CD4-positive, alpha-beta T cell treated with Interferon gamma for 1 hour (primary cell): ENCODE results near the gene TAOK2.
"Not testable (repeated sequence)": the region's sequence is repeated elsewhere in the genome, so short reads cannot be mapped to it uniquely, and the experiment has no call there.

ENCODE experiments used
- DNase-seq: peaks from one replicate; pipeline ENCODE4 v3.0.0-alpha.2; 2020

The TAOK2 gene

DNA sequence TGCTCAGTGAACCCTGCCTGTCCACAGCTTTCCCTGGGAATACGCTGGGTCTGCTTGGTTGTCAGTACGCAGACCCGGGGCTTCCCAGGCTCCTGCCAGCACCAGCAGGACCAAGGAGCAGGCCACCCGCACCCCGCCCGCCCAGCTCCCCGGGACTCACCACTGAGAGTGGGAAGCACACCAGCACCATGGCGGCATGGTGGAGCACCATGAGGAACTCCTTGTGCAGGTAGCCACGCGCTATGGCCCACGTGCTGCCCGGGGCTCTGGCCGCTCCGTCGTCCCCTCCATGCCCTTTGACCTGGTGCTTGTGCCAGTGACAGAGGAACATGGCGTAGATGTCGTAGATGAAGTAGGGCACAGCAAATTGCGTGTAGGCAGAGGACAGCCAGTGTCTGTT, 52.8 kb downstream of the TAOK2 start:
- DNase-seq = no peak

DNA sequence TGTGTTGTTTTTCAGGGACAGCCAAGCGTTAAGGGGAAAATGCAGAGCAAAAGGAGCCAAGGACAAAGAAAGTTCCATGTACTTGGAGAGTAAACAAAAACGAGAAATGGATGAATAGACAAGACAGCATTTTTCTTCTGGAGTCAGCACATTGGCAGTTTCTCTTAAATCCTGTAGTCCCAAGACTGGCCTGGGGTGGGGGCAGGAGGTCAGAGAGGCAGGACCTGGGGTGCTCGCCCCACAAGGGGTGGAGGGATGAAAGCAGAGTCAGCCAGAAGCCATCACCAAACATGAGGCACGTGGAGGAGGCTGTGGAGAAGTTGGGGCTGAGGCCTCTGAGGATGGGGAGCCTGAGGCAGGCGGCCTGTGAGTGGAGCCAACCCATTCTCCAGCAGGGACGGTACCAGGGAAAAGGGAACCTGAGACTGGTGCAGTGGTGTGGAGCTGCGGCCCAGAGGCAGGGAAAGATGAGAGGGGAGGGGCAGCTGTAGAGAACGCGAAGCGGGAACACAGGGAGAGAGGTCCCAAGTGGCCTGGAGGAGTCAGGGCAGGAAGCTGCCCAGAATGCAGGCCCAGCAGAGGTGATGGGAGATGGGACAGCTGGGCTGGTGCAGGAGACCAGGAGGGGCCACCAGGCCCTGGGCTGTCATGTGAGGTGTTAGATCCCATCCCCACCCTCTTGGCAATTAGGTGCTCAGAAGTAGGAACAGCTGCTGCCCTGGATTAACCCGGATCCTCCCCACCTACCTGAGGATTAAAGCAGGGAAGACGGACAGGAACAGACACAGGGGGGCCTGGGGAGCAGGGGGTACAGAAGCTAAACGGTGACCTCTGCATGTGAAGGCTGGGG, 54.1 kb downstream of the TAOK2 start:
- no peak for DNase-seq

DNA sequence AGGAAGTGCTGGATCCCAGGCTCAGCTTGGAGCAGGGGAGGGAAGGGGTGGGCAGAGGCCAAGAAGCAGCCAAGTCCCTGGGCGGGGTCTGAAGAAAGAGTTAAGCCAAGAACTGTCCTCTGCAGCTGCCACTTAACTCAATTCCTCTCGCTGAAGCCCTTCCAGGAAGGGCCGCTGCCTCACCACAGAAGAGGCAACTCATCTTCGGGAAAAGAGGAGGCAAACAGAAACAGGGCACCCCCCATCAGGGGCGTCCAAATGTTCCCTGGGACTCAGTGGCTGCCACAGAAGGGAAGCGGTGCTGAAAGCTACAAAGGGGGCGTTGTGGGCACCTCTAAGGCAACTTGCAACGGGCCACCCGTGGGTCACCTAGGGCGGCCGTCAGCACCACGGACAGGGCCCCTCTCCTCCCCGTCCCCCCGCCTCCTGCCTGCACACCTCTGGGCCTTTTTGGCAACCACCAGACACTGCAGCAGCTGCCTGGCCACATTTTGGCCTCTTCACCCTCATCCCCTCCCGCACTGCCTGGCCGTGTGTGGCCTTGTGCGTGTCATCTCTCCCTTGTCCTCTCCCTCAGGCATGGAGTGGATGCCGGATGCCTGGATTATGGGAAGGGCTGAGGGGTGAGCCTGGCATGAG, 54.9 kb downstream of the TAOK2 start:
- no peak for DNase-seq

DNA sequence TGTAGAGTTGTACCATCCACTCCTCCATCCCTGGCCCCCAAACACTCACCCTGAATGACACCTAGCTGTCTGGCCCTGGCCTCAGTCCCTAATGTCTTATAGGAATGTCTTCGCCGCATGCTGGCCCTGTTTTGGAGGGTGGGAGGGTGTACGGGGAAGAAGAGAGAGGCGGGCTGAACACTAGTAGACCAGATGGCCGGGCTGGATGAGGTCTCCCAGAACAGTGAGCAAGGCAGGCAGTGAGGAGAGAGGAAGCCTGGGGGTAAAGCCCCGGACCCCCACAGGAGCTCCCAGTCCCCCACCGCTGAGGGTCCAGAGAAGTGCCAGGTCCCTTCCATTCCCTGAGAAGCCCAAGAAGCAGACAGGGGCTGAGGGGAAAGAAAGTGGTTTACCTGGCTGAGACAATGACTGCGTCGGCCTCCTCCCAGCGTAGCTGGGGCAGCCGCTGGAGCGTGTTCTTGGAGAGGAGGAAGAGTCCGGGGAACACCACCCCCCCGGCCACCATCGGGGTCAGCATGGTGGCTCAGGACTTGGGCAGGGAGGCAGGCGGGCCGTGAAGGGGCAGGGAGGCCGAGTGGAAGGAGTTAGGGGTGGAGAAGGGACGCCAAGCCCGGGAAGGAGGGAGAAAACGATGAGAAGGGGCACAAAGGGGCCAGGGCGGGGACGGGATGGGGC, 56.5 kb downstream of the TAOK2 start:
- no peak for DNase-seq

DNA sequence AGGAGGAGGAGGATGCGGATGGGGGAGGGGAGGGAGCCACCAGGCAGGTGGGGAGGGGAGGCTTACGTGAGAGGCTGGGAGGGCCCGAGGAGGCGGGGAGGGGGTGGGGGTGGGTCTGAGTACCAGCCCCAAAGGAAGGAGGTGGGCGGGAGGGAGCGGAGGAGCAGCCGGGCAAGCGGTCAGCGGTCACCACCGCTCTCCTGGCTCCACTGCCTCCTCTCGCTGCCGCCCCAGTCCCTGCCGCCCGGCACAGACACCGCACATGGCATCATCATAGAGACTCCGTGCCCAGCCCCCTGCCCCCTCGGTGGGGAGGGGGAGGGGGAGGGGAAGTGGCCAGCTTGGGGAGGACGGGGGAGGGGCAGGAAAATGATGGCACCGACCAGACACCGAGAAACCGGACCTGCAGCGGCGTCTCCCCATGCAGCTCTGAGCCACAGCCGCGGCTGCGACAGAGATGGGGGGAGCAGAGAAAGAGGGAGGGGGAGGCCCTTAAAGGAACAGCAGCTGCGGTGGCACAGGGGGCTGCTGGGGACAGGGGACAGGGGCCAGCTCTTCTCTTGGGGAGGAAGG, 57.3 kb downstream of the TAOK2 start, which contains the start of gene TLCD3B:
TLCD3B (minus strand) TSS at position 431 of the 573 bp plus-strand sequence. CDS start 744 bp downstream, outside the sequence.
- DNase-seq = no peak

DNA sequence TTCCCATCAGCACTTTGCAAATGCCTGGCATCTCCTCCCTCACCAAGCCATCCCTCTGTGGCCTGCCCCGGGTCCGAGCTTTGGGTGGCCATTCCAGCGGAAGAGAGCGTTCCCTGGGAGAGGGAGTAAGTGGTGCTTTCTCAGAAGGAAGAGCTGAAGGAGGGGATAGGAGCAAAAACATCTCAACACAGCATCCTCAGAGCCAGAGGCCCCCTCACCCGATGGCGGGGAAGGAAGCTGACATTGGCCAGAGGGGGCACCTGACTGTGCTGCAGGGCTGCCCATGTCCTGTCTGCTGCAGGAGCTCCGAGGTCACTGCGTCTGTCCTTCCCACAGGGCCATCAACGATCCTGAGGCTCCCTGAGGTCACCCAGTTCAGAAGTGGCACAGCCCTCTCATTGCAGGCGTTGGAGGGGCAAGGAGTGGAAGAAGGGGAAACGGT, 57.8 kb downstream of the TAOK2 start:
- DNase-seq = no peak

DNA sequence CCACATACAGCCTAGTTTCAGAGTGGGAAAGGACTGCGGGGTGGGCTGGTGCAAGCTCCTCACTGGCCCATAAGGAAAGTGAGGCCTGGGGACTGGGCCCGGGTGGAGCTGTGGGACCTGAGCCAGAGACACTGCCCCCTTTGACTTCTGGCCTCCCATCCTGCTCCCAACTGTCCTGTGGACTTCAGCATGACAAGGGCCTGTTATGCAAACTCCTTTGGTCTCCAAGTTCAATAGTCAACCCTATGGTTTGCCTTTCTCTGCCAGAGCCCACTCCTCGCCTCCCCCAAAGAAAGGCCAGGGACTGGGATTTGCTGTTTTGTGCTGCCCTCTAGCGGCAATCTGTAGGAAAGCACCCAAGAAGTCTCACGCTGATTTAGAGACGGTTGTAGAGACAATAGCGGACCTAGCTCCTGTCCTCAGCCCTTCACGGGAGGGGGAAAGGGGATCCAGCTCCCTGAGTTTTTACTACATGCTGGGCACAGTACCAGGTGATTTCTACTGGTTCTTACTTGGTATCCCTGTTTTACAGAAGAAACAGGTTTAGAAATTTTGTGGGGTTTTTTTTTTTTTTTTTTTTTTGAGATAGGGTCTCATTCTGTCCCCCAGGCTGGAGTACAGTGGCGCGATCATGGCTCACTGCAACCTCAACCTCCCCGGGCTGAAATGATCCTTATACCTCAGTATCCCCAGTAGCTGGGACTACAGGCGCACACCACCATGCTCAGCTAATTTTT, 58.6 kb downstream of the TAOK2 start:
- peak; percentile 53 for DNase-seq

DNA sequence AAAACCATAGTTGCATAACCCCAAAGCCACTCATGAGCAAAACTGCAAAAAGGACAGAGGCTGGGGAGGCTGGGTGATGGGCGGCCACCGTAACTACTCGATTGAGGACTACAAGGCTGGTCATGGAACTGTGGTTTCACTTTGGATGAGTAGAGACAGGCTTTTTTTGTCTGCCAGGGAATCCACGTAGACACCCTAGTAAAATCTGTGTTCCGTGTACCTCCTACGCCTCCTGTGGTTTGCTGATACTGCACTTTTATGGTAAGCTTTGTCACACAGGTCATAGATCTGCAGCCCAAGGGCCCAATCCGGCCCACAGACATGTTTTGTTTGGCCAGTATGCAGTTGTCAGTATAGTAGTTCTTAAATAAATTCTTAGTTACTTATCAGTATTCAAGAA, 59.6 kb downstream of the TAOK2 start:
- no peak for DNase-seq

DNA sequence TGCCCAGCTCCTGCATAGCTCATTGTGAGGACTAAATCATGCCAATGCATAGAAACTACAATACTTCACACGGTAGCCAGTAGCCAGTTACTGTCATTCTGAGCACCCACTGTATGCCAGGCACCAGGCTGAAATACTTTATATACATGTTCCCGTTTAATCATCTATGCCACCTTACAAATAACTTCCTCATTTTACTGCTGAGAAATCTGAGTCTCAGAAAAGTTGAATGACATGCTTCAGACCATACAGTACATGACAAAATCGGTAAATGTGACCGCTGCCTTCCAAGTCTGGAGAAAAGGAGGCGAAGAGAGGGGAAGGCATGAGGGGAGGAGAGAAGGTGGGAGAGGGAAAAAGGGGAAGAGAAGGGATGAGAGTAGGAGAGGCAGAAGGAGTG, 66.6 kb downstream of the TAOK2 start:
- no peak for DNase-seq

DNA sequence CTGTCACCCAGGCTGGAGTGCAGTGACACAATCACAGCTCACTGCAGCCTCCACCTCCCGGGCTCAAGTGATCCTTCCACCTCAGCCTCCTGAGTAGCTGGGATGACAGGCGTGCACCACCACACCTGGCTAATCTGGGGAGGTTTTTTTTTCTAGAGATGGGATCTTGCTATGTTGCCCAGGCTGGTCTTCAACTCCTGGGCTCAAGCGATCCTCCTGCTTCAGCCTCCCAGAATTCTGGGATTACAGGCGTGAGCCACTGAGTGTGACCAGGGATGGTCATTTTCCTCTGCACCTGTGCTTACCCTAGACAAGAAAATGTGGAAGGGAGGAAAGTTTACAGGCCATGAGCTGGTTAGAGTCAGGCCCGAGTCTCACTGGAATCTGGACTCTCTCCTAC, 67.0 kb downstream of the TAOK2 start:
- DNase-seq = not testable (repeated sequence)

DNA sequence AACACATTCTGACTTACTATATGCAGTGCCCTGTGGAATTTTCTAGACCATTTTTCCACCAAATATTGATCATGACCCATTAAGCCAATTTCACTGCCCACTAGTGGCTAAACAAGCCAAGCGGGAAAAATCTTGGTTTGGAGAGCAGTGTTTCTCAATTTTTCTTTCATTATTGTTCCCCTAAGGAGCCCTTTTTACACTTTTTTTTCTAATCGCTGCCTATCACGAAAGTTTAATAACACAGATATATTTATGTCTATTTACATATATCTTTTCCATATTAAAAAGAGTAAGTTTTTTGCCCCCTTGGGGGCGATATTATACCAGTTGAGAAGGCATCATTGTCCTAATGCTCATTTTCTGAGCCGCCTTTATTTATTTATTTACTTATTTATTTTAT, 68.2 kb downstream of the TAOK2 start:
- no peak for DNase-seq
